ENCODE measurements around the gene PTPRG.

PTPRG gene

GRCh38 chr3:61901496-61901895 lies 340.1 kb downstream of the PTPRG start:
- H3K36me3 ChIP-seq (ENCODE audit: control insufficient read depth, insufficient read depth, low read length): no peaks in the 10 kb centered on the region
- H3K9me3 ChIP-seq (ENCODE audit: control insufficient read depth, low read length): no peaks in the 10 kb centered on the region
- H3K9ac ChIP-seq (ENCODE audit: low read length): no peak overlapping the region
- H3K4me1 ChIP-seq (ENCODE audit: control insufficient read depth, insufficient read depth, low read length): peaks cover 4% of the 10 kb centered on the region
- H3K27me3 ChIP-seq (ENCODE audit: control insufficient read depth, insufficient read depth, low read length): no peaks in the 10 kb centered on the region
- H3K4me3 ChIP-seq (ENCODE audit: low read length): no peak overlapping the region

GRCh38 chr3:61901986-61902385 lies 340.6 kb downstream of the PTPRG start:
- Histone ChIP-seq H3K27me3 (ENCODE audit: control insufficient read depth, insufficient read depth, low read length) (no peaks in the 10 kb centered on the region), H3K9me3 (ENCODE audit: control insufficient read depth, low read length) (no peaks in the 10 kb centered on the region), H3K4me3 (ENCODE audit: low read length) (no peak overlapping the region), H3K4me1 (ENCODE audit: control insufficient read depth, insufficient read depth, low read length) (peaks cover 4% of the 10 kb centered on the region), H3K9ac (ENCODE audit: low read length) (no peak overlapping the region), H3K36me3 (ENCODE audit: control insufficient read depth, insufficient read depth, low read length) (no peaks in the 10 kb centered on the region)

GRCh38 chr3:61903074-61903473 lies 341.7 kb downstream of the PTPRG start:
- no peak overlapping the region for H3K9ac ChIP-seq (ENCODE audit: low read length)
- no peaks in the 10 kb centered on the region for H3K27me3 ChIP-seq (ENCODE audit: control insufficient read depth, insufficient read depth, low read length)
- H3K9me3 ChIP-seq (ENCODE audit: control insufficient read depth, low read length): no peaks in the 10 kb centered on the region
- no peaks in the 10 kb centered on the region for H3K36me3 ChIP-seq (ENCODE audit: control insufficient read depth, insufficient read depth, low read length)
- H3K4me3 ChIP-seq (ENCODE audit: low read length): no peak overlapping the region
- peaks cover 4% of the 10 kb centered on the region for H3K4me1 ChIP-seq (ENCODE audit: control insufficient read depth, insufficient read depth, low read length)

GRCh38 chr3:61903931-61904657 lies 342.7 kb downstream of the PTPRG start:
- Histone ChIP-seq H3K9ac (ENCODE audit: low read length) (no peak overlapping the region), H3K4me1 (ENCODE audit: control insufficient read depth, insufficient read depth, low read length) (peaks cover 4% of the 10 kb centered on the region), H3K27me3 (ENCODE audit: control insufficient read depth, insufficient read depth, low read length) (no peaks in the 10 kb centered on the region), H3K9me3 (ENCODE audit: control insufficient read depth, low read length) (no peaks in the 10 kb centered on the region), H3K4me3 (ENCODE audit: low read length) (no peak overlapping the region), H3K36me3 (ENCODE audit: control insufficient read depth, insufficient read depth, low read length) (no peaks in the 10 kb centered on the region)

- H3K4me1 ChIP-seq (ENCODE audit: control insufficient read depth, insufficient read depth, low read length): peaks cover 4% of the 10 kb centered on the region
- H3K4me3 ChIP-seq (ENCODE audit: low read length): no peak overlapping the region
- no peaks in the 10 kb centered on the region for H3K27me3 ChIP-seq (ENCODE audit: control insufficient read depth, insufficient read depth, low read length)
- H3K9ac ChIP-seq (ENCODE audit: low read length): no peak overlapping the region
- no peaks in the 10 kb centered on the region for H3K9me3 ChIP-seq (ENCODE audit: control insufficient read depth, low read length)
- no peaks in the 10 kb centered on the region for H3K36me3 ChIP-seq (ENCODE audit: control insufficient read depth, insufficient read depth, low read length)
These were observed 345.9 kb downstream of the PTPRG start for GRCh38 chr3:61907210-61907795.

- peaks cover 4% of the 10 kb centered on the region for H3K4me1 ChIP-seq (ENCODE audit: control insufficient read depth, insufficient read depth, low read length)
- H3K9me3 ChIP-seq (ENCODE audit: control insufficient read depth, low read length): no peaks in the 10 kb centered on the region
- no peaks in the 10 kb centered on the region for H3K36me3 ChIP-seq (ENCODE audit: control insufficient read depth, insufficient read depth, low read length)
- no peak overlapping the region for H3K9ac ChIP-seq (ENCODE audit: low read length)
- H3K4me3 ChIP-seq (ENCODE audit: low read length): no peak overlapping the region
- no peaks in the 10 kb centered on the region for H3K27me3 ChIP-seq (ENCODE audit: control insufficient read depth, insufficient read depth, low read length)
These were observed 347.0 kb downstream of the PTPRG start for GRCh38 chr3:61908382-61908781.

GRCh38 chr3:61910732-61911131 lies 349.4 kb downstream of the PTPRG start:
- Histone ChIP-seq H3K27me3 (ENCODE audit: control insufficient read depth, insufficient read depth, low read length) (no peaks in the 10 kb centered on the region), H3K4me3 (ENCODE audit: low read length) (no peak overlapping the region), H3K9me3 (ENCODE audit: control insufficient read depth, low read length) (no peaks in the 10 kb centered on the region), H3K4me1 (ENCODE audit: control insufficient read depth, insufficient read depth, low read length) (no peaks in the 10 kb centered on the region), H3K36me3 (ENCODE audit: control insufficient read depth, insufficient read depth, low read length) (no peaks in the 10 kb centered on the region), H3K9ac (ENCODE audit: low read length) (no peak overlapping the region)

GRCh38 chr3:61912158-61912557 lies 350.8 kb downstream of the PTPRG start:
- Histone ChIP-seq H3K9ac (ENCODE audit: low read length) (no peak overlapping the region), H3K36me3 (ENCODE audit: control insufficient read depth, insufficient read depth, low read length) (no peaks in the 10 kb centered on the region), H3K9me3 (ENCODE audit: control insufficient read depth, low read length) (no peaks in the 10 kb centered on the region), H3K4me1 (ENCODE audit: control insufficient read depth, insufficient read depth, low read length) (no peaks in the 10 kb centered on the region), H3K27me3 (ENCODE audit: control insufficient read depth, insufficient read depth, low read length) (no peaks in the 10 kb centered on the region), H3K4me3 (ENCODE audit: low read length) (no peak overlapping the region)

GRCh38 chr3:61913701-61914100 lies 352.3 kb downstream of the PTPRG start:
- Histone ChIP-seq H3K4me1 (ENCODE audit: control insufficient read depth, insufficient read depth, low read length) (no peaks in the 10 kb centered on the region), H3K9ac (ENCODE audit: low read length) (no peak overlapping the region), H3K4me3 (ENCODE audit: low read length) (no peak overlapping the region), H3K27me3 (ENCODE audit: control insufficient read depth, insufficient read depth, low read length) (no peaks in the 10 kb centered on the region), H3K36me3 (ENCODE audit: control insufficient read depth, insufficient read depth, low read length) (no peaks in the 10 kb centered on the region), H3K9me3 (ENCODE audit: control insufficient read depth, low read length) (no peaks in the 10 kb centered on the region)

- Histone ChIP-seq H3K27me3 (ENCODE audit: control insufficient read depth, insufficient read depth, low read length) (no peaks in the 10 kb centered on the region), H3K9me3 (ENCODE audit: control insufficient read depth, low read length) (no peaks in the 10 kb centered on the region), H3K36me3 (ENCODE audit: control insufficient read depth, insufficient read depth, low read length) (no peaks in the 10 kb centered on the region), H3K4me3 (ENCODE audit: low read length) (no peak overlapping the region), H3K9ac (ENCODE audit: low read length) (no peak overlapping the region), H3K4me1 (ENCODE audit: control insufficient read depth, insufficient read depth, low read length) (no peaks in the 10 kb centered on the region)
These were observed 352.9 kb downstream of the PTPRG start for GRCh38 chr3:61914276-61914675.

- Histone ChIP-seq H3K4me1 (ENCODE audit: control insufficient read depth, insufficient read depth, low read length) (no peaks in the 10 kb centered on the region), H3K36me3 (ENCODE audit: control insufficient read depth, insufficient read depth, low read length) (no peaks in the 10 kb centered on the region)
These were observed 353.9 kb downstream of the PTPRG start for GRCh38 chr3:61915296-61915695.

GRCh38 chr3:61919371-61919770 lies 358.0 kb downstream of the PTPRG start:
- Histone ChIP-seq H3K27me3 (ENCODE audit: control insufficient read depth, insufficient read depth, low read length) (no peaks in the 10 kb centered on the region), H3K9me3 (ENCODE audit: control insufficient read depth, low read length) (no peaks in the 10 kb centered on the region), H3K4me3 (ENCODE audit: low read length) (no peak overlapping the region), H3K9ac (ENCODE audit: low read length) (no peak overlapping the region), H3K36me3 (ENCODE audit: control insufficient read depth, insufficient read depth, low read length) (no peaks in the 10 kb centered on the region), H3K4me1 (ENCODE audit: control insufficient read depth, insufficient read depth, low read length) (no peaks in the 10 kb centered on the region)

More at GRCh38 chr3:61915296-61915695, 353.9 kb downstream of the PTPRG start:
- Histone ChIP-seq H3K4me3 (ENCODE audit: low read length) (no peak overlapping the region), H3K27me3 (ENCODE audit: control insufficient read depth, insufficient read depth, low read length) (no peaks in the 10 kb centered on the region), H3K9me3 (ENCODE audit: control insufficient read depth, low read length) (no peaks in the 10 kb centered on the region), H3K9ac (ENCODE audit: low read length) (no peak overlapping the region)

Measured in mucosa of stomach (tissue), 1 donor.